ENCODE measurements around the gene BLZF1. TPM values are rescaled to one million over a fixed set of nuclear protein-coding genes. Genes with fewer than 3 reads are reported as not detected.

BLZF1 gene
- total and polyA plus RNA-seq, 10 of the 15 experiments (the other 5 are each of a cell fraction or from before 2014, with no cell fraction given): 5.1 to 11.9 (median 9.0) TPM

DNA sequence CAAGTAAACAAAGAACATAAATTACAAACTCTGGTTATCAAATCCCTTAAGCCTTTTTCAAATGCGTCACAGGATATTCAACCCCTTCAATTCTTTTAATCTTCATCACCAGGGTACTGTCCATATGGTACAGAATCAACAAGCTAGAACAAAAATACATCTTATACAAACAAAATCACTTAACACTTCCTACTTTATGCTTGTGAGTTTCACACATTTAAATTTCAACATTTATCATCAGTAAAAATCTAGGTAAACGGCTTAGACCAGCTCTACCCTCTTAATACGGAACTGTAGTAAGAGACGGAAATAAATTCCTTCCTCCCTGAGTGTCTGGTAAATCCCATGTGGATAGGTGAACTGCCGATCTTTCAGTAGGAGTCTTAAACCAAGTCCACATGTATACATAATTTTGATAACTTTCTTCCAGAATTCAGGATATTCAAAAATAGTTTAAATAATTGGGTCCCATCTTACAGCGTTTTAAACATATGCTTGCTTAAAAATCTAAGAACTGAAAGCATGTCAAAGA is 58.2 kb downstream of the BLZF1 start:
- in situ Hi-C loops (cut with MboI) (no loop called here), intact Hi-C loops (cut with micrococcal nuclease; ENCODE audit: unreplicated experiment) (no loop called here)
- 48% methylated on average over 6 of the region's 6 CpGs for WGBS (ENCODE audit: insufficient coverage, insufficient replicate concordance, low lambda C conversion rate, missing lambda C conversion rate)
- Histone ChIP-seq H2AFZ (ENCODE audit: control insufficient read depth, low read depth, low read length) (no peak overlapping the region), H4K20me1 (ENCODE audit: control insufficient read depth, insufficient read depth) (no peaks in the 10 kb centered on the region), H3K9me3 (replicated peaks; ENCODE audit: control insufficient read depth, insufficient read depth, low read length) (no peaks in the 10 kb centered on the region; the same call in 2 of the 3 replicates), H3K36me3 (ENCODE audit: control insufficient read depth in 2 of 2, insufficient read depth in 2 of 2, low read length in 1 of 2) (no peaks in the 10 kb centered on the region), H3K4me1 (ENCODE audit: control insufficient read depth, insufficient read depth, low read length) (no peaks in the 10 kb centered on the region), H3K27me3 (replicated peaks in 1 of 2; ENCODE audit: control insufficient read depth in 2 of 2, insufficient read depth in 2 of 2, low read length in 1 of 2) (peaks cover 0 to 4% of the 10 kb centered on the region in 2 experiments; a peak in 2 of 4 replicates), H3K4me3 (no peak overlapping the region), H3K9ac (ENCODE audit: control insufficient read depth, insufficient read depth, low read length) (no peak overlapping the region), H3K4me2 (ENCODE audit: control insufficient read depth, insufficient read depth) (no peak overlapping the region), H3K27ac (ENCODE audit: control insufficient read depth, insufficient read depth) (no peak overlapping the region), H3K79me2 (ENCODE audit: control insufficient read depth, insufficient read depth, low read length) (no peaks in the 10 kb centered on the region)
- DNase-seq (ENCODE audit: low read depth, low spot score) (no peak), FAIRE-seq (no peak), ATAC-seq (no peak)
- ChIA-PET POLR2A (interaction anchor here (1.1 kb wide), 1 partner anchor 41 kb away, joined by 3 read pairs; no protein-coding TSS in a partner anchor), SMC1A (ENCODE audit: uncharacterized antibody, unreplicated experiment) (interaction anchor here (1.2 kb wide), 1 partner anchor 60 kb away, joined by 4 read pairs; no protein-coding TSS in a partner anchor), CTCF (interaction anchor here (1.2 kb wide), 1 partner anchor 789 kb away, joined by 4 read pairs; no protein-coding TSS in a partner anchor), RAD21 (ENCODE audit: unreplicated experiment) (no interaction called here)
- TF ChIP-seq ESRRA (IDR thresholded peaks at IDR 0.05; ENCODE audit: low read length) (no peak), RAD51 (IDR thresholded peaks at IDR 0.05) (no peak), HDAC6 (IDR thresholded peaks at IDR 0.05; ENCODE audit: unreplicated experiment) (no peak), STAT1 (conservative IDR thresholded peaks at IDR 0.05) (no peak), MYB (IDR thresholded peaks at IDR 0.05; ENCODE audit: borderline replicate concordance, low read depth, low read length) (no peak), FOXK2 (IDR thresholded peaks at IDR 0.05) (no peak), KLF5 (IDR thresholded peaks at IDR 0.05; ENCODE audit: partially characterized antibody) (no peak), EP300 (IDR thresholded peaks at IDR 0.05; ENCODE audit: borderline replicate concordance in 1 of 2, control insufficient read depth in 1 of 2, low read depth in 2 of 2, low read length in 2 of 2) (no peak), RUNX3 (IDR thresholded peaks at IDR 0.05; ENCODE audit: low read length) (no peak)
- TF ChIP-seq, protein P1, sequence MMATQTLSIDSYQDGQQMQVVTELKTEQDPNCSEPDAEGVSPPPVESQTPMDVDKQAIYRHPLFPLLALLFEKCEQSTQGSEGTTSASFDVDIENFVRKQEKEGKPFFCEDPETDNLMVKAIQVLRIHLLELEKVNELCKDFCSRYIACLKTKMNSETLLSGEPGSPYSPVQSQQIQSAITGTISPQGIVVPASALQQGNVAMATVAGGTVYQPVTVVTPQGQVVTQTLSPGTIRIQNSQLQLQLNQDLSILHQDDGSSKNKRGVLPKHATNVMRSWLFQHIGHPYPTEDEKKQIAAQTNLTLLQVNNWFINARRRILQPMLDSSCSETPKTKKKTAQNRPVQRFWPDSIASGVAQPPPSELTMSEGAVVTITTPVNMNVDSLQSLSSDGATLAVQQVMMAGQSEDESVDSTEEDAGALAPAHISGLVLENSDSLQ (IDR thresholded peaks at IDR 0.05): no peak
- no TSS peak for BruUV-seq (replicated peaks)

Data from GM12878 (cell line).